ENCODE results near the gene SLC35F3. TPM values are rescaled to one million over a fixed set of nuclear protein-coding genes. Genes with fewer than 3 reads are reported as not detected.

Gene SLC35F3
- total and polyA plus RNA-seq, 12 donors: 0.12 to 3.2 (median 0.46) TPM

- no peak for TF ChIP-seq CTCF (IDR thresholded peaks at IDR 0.05)
- no peak for TF ChIP-seq POLR2A (IDR thresholded peaks at IDR 0.05)
- H3K9me3 ChIP-seq (replicated peaks in 1 of 3): no peaks in the 10 kb centered on the region
- intact Hi-C loops (cut with DNase I): no loop called here
- H3K36me3 ChIP-seq (replicated peaks in 1 of 2): no peaks in the 10 kb centered on the region
- no peak overlapping the region for H3K27ac ChIP-seq
- H3K4me1 ChIP-seq (replicated peaks in 1 of 2): no peaks in the 10 kb centered on the region
- H3K27me3 ChIP-seq: no peaks in the 10 kb centered on the region
- 16 to 29% (median 21%) methylated on average over 3 of the region's 3 CpGs for WGBS, 4 donors
- H3K4me3 ChIP-seq: no peak overlapping the region
- DNase-seq: no peak
Observed at GRCh38 chr1:233959102-233959501, 54.6 kb downstream of the SLC35F3 start.

- Histone ChIP-seq H3K27me3 (peaks cover under 1% of the 10 kb centered on the region), H3K4me1 (replicated peaks in 1 of 2) (no peaks in the 10 kb centered on the region), H3K4me3 (no peak overlapping the region), H3K27ac (no peak overlapping the region), H3K9me3 (replicated peaks in 1 of 3) (no peaks in the 10 kb centered on the region), H3K36me3 (replicated peaks in 1 of 2) (no peaks in the 10 kb centered on the region)
- intact Hi-C loops (cut with DNase I): no loop called here
- WGBS, 4 donors: 76 to 85% (median 83%) methylated on average over 6 of the region's 6 CpGs
- TF ChIP-seq CTCF (IDR thresholded peaks at IDR 0.05) (no peak), POLR2A (IDR thresholded peaks at IDR 0.05) (no peak)
- DNase-seq: no peak
Observed at GRCh38 chr1:233959971-233960370, 55.5 kb downstream of the SLC35F3 start.

- intact Hi-C loops (cut with DNase I): no loop called here
- no peak overlapping the region for H3K27ac ChIP-seq
- DNase-seq: no peak
Observed at GRCh38 chr1:233960386-233960785, 55.9 kb downstream of the SLC35F3 start.

GRCh38 chr1:233962878-233963277, 58.4 kb downstream of the SLC35F3 start:
- TF ChIP-seq CTCF (IDR thresholded peaks at IDR 0.05) (no peak), POLR2A (IDR thresholded peaks at IDR 0.05) (no peak)
- intact Hi-C loops (cut with DNase I): no loop called here
- 52 to 64% (median 59%) methylated on average over 3 of the region's 3 CpGs for WGBS, 4 donors

More at GRCh38 chr1:233960386-233960785, 55.9 kb downstream of the SLC35F3 start:
- H3K4me3 ChIP-seq: no peak overlapping the region
- H3K27me3 ChIP-seq: peaks cover 2% of the 10 kb centered on the region
- WGBS, 4 donors: 81 to 90% (median 87%) methylated on average over 3 of the region's 3 CpGs
- no peaks in the 10 kb centered on the region for H3K4me1 ChIP-seq (replicated peaks in 1 of 2)
- TF ChIP-seq CTCF (IDR thresholded peaks at IDR 0.05) (no peak), POLR2A (IDR thresholded peaks at IDR 0.05) (no peak)
- H3K9me3 ChIP-seq (replicated peaks in 1 of 3): no peaks in the 10 kb centered on the region
- H3K36me3 ChIP-seq (replicated peaks in 1 of 2): no peaks in the 10 kb centered on the region

More at GRCh38 chr1:233962878-233963277, 58.4 kb downstream of the SLC35F3 start:
- Histone ChIP-seq H3K4me1 (replicated peaks in 1 of 2) (no peaks in the 10 kb centered on the region), H3K27me3 (peaks cover 2% of the 10 kb centered on the region), H3K27ac (no peak overlapping the region), H3K36me3 (replicated peaks in 1 of 2) (no peaks in the 10 kb centered on the region), H3K9me3 (replicated peaks in 1 of 3) (no peaks in the 10 kb centered on the region), H3K4me3 (no peak overlapping the region)
- no peak for DNase-seq

Measured in adrenal gland (tissue), 12 donors.